ENCODE measurements around the gene TWSG1.

GRCh38 chr18:9285604-9286003 is 49.0 kb upstream of the TWSG1 start:
- no peak for TF ChIP-seq EZH2 (IDR thresholded peaks at IDR 0.05; ENCODE audit: borderline replicate concordance, insufficient read depth, low read length, poor library complexity, severe bottlenecking)
- TF ChIP-seq POLR2AphosphoS5 (IDR thresholded peaks at IDR 0.05) = no peak
- TF ChIP-seq, protein P1, sequence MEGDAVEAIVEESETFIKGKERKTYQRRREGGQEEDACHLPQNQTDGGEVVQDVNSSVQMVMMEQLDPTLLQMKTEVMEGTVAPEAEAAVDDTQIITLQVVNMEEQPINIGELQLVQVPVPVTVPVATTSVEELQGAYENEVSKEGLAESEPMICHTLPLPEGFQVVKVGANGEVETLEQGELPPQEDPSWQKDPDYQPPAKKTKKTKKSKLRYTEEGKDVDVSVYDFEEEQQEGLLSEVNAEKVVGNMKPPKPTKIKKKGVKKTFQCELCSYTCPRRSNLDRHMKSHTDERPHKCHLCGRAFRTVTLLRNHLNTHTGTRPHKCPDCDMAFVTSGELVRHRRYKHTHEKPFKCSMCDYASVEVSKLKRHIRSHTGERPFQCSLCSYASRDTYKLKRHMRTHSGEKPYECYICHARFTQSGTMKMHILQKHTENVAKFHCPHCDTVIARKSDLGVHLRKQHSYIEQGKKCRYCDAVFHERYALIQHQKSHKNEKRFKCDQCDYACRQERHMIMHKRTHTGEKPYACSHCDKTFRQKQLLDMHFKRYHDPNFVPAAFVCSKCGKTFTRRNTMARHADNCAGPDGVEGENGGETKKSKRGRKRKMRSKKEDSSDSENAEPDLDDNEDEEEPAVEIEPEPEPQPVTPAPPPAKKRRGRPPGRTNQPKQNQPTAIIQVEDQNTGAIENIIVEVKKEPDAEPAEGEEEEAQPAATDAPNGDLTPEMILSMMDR (IDR thresholded peaks at IDR 0.05; ENCODE audit: poor library complexity, severe bottlenecking) = no peak
- no peak for TF ChIP-seq REST (IDR thresholded peaks at IDR 0.05; ENCODE audit: borderline replicate concordance)

Data from neural cell (in vitro differentiated cells).